Colonic mucosa (tissue), 4 donors: ENCODE results near the gene ADARB2. TPM values are rescaled to one million over a fixed set of nuclear protein-coding genes. Genes with fewer than 3 reads are reported as not detected.
"Not testable (repeated sequence)": the region's sequence is repeated elsewhere in the genome, so short reads cannot be mapped to it uniquely, and the experiment has no call there.

Experiments
- DNase-seq: peaks from one replicate; pipeline ENCODE4 v3.0.0-alpha.2; 2020
- H3K27ac ChIP-seq: fragments of 200-600 bp; one replicate; pipeline ENCODE4 v1.8.0; 2021
- H3K27me3 ChIP-seq: fragments of 200-600 bp; one replicate; pipeline ENCODE4 v1.8.0; 2021
- H3K36me3 ChIP-seq: fragments of 200-600 bp; one replicate; pipeline ENCODE4 v1.8.0; 2021
- H3K4me1 ChIP-seq: fragments of 200-600 bp; one replicate; pipeline ENCODE4 v1.8.0; 2021; ENCODE audit warnings: mild to moderate bottlenecking
- H3K4me3 ChIP-seq: fragments of 200-600 bp; one replicate; pipeline ENCODE4 v1.8.0; 2021
- H3K9ac ChIP-seq, 2 donors: one replicate each; pipeline ENCODE4 v1.7.0; 2013; ENCODE audit warnings: control low read depth in 2 of 2, low read depth in 2 of 2, low read length in 2 of 2
- H3K9me3 ChIP-seq: fragments of 200-600 bp; one replicate; pipeline ENCODE4 v1.8.0; 2021
- intact Hi-C: fragments of 100-400 bp; cut with DNase I; formaldehyde crosslinking; loops from one replicate; pipeline ENCODE4 v1.14.1; 2022
- total RNA-seq, 2 donors: library from RNA; stranded (reverse); fragmentation: NEBNext Ultra II Directional in 1 of 2; extraction: Animal tissue kit (Norgen Biotek cat#: 25700) in 1 of 2; gene quantifications; one replicate each; pipeline ENCODE4 v1.2.1, GENCODE V29; 2021
- TF ChIP-seq, protein P1 (sequence below): fragments of 200-600 bp; IDR thresholded peaks from one replicate; pipeline ENCODE4 v1.8.0; 2022; ENCODE audit warnings: antibody characterized with exemption, mild to moderate bottlenecking
- donor health status: healthy.
- donor health status: DM: no; HTN: no; CAD: no.
- donor health status: DM: no; HTN: no; CAD: no.

ADARB2 gene
- total RNA-seq, 2 donors from 2014 or later = 0.19 TPM; not detected in 1

DNA sequence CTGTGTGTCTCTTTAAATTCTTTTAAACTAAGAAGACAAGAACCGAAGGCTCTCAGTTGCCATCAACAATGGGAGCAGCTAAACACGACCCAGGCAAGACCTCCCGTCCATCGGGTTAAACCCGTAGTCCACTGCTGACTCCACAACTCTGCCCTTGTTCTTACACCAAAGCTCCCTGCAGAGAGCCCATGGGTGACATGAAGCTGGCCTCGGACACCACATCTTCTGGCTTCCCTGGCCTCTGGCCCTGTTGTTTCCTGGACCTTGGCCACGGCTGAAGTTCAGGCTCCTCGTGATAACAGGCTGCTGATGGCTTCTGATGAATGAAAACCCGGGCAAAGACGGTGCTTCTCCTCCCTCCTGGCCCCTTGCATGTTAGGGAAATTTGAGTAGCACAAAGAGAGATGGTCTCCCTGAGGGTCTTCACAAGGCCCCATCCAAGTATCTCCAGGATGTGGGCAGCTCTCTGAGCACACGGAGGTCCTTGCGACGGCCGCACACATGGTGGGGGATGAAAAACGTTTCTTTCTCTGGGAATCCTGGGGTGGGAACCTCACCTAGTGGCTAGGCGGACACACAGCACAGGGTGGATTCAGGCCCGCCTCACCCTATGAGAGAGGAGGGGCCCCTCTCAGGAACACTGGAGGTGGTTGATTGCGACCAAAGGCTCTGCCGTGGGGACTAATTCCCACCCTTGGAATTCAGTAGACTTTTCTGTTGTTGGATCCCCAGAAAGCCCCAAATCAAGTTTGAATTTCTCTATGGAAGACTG, 271.1 kb downstream of the ADARB2 start:
- Histone ChIP-seq H3K9me3 (no peaks in the 10 kb centered on the region), H3K4me1 (no peaks in the 10 kb centered on the region), H3K9ac (no peak overlapping the region), H3K4me3 (no peak overlapping the region), H3K36me3 (no peaks in the 10 kb centered on the region), H3K27me3 (no peaks in the 10 kb centered on the region), H3K27ac (no peak overlapping the region)
- TF ChIP-seq, protein P1, sequence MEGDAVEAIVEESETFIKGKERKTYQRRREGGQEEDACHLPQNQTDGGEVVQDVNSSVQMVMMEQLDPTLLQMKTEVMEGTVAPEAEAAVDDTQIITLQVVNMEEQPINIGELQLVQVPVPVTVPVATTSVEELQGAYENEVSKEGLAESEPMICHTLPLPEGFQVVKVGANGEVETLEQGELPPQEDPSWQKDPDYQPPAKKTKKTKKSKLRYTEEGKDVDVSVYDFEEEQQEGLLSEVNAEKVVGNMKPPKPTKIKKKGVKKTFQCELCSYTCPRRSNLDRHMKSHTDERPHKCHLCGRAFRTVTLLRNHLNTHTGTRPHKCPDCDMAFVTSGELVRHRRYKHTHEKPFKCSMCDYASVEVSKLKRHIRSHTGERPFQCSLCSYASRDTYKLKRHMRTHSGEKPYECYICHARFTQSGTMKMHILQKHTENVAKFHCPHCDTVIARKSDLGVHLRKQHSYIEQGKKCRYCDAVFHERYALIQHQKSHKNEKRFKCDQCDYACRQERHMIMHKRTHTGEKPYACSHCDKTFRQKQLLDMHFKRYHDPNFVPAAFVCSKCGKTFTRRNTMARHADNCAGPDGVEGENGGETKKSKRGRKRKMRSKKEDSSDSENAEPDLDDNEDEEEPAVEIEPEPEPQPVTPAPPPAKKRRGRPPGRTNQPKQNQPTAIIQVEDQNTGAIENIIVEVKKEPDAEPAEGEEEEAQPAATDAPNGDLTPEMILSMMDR = no peak
- intact Hi-C loops = no loop called here
- no peak for DNase-seq

DNA sequence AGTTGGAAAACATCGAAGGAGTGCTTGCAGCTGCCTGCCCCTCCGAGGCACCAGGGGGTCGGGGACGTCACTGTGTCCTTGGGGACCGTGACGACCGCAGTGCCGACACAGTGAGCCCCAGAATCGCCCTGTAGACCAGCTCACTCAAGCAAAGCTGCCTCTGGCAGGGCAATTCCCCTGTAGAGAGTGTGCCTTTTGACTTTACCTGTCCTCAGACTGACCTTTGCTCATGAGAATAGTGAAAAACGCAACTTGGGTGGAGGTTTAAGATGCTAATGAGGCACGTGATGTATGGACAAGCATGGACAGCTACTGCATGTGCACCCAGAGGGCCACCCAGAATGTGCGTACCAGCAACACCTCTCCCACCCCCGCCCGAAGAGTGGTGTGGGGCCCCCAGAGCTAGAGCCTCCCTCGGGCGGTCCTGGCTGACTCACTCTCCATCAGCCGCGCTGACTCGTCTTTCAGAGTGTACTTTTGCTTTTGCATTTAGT, 271.9 kb downstream of the ADARB2 start:
- Histone ChIP-seq H3K36me3 (no peaks in the 10 kb centered on the region), H3K27me3 (no peaks in the 10 kb centered on the region), H3K4me1 (no peaks in the 10 kb centered on the region), H3K9ac (no peak overlapping the region), H3K4me3 (no peak overlapping the region), H3K27ac (no peak overlapping the region), H3K9me3 (no peaks in the 10 kb centered on the region)
- no peak for DNase-seq
- intact Hi-C loops = no loop called here
- TF ChIP-seq, protein P1 = no peak

DNA sequence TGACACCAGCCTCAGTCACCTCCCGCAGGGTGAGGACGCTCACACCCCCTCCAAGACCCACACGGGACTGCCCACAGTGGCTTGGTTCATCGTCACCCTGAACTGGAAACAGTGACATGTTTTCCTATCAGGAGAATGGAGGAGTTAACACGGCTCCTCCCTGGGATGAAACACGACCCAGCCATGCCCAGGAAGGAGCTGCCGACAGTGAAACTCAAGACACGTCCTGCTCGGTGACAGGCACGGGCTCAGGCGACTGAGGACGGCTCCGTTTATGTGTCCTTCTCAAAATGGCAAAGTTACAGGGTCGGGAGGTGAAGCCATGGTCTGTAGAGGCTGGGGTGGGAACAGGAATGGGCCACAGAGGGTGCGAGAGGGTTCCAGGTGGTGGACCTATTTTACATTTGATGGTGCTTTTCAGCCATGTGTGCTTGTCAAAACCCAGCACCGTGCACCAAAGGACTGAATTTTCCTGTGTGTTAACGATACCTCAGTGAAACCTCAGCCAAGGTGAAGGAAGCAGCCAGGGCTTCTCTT, 272.4 kb downstream of the ADARB2 start:
- no peak overlapping the region for H3K9ac ChIP-seq
- no peak overlapping the region for H3K27ac ChIP-seq
- H3K27me3 ChIP-seq = no peaks in the 10 kb centered on the region
- no peaks in the 10 kb centered on the region for H3K4me1 ChIP-seq
- TF ChIP-seq, protein P1 = no peak
- no peaks in the 10 kb centered on the region for H3K9me3 ChIP-seq
- intact Hi-C loops = no loop called here
- no peaks in the 10 kb centered on the region for H3K36me3 ChIP-seq
- DNase-seq = no peak
- H3K4me3 ChIP-seq = no peak overlapping the region

DNA sequence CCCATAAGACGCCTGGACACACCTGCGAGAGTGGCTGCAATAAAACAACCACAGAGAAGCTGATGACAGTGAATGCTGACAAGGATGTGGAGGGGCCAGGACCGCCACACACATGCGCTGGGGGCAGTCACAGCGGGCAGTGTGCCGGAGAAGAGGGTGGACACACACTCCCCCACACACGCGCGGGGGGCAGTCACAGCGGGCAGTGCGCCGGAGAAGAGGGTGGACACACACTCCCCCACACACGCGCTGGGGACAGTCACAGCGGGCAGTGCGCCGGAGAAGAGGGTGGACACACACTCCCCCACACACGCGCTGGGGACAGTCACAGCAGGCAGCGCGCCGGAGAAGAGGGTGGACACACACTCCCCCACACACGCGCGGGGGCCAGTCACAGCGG, 273.4 kb downstream of the ADARB2 start:
- DNase-seq, intact Hi-C loops: not testable (repeated sequence)

DNA sequence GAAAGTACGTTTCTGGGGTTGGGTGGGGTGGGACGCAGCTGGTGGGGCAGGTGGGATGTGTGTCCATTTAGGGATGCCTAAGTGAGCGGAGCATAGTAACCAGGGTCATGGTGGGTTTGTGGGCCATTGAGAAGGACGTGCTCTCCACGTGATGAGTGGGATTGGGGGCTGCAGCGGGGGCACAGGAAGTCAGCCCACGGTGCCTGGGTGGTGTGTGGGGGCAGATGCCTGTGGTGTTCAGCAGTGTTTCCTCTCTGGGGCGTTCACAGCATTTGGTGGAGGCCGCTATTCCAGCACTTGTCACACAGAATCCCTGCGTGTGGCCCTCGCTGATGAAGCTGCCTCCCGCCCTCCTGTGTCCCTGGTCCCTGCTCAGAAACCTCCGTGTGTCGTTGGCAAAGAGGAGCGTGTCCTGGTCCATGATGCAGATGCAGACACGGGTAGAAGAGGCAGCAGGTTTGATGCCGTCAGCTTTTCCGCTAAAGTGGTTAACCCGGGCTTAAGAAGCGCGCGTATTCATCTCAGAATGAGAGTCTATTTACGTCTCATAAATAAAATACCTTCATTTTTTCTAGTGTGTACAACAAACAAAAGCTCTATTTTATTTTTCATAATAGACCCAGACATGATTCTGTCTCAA, 274.2 kb downstream of the ADARB2 start:
- no peak for DNase-seq
- no peaks in the 10 kb centered on the region for H3K27me3 ChIP-seq
- no peak overlapping the region for H3K9ac ChIP-seq
- intact Hi-C loops = no loop called here
- no peaks in the 10 kb centered on the region for H3K4me1 ChIP-seq
- H3K27ac ChIP-seq = no peak overlapping the region
- no peaks in the 10 kb centered on the region for H3K36me3 ChIP-seq
- no peaks in the 10 kb centered on the region for H3K9me3 ChIP-seq
- no peak overlapping the region for H3K4me3 ChIP-seq
- TF ChIP-seq, protein P1 = no peak

More for the DNA sequence above, 273.4 kb downstream of the ADARB2 start:
- H3K9ac ChIP-seq, H3K27me3 ChIP-seq, H3K9me3 ChIP-seq, H3K4me1 ChIP-seq, H3K27ac ChIP-seq, H3K36me3 ChIP-seq, H3K4me3 ChIP-seq: not testable (repeated sequence)
